Renal cortical epithelial cell (primary cell): ENCODE data around the gene AHNAK2. TPM values are rescaled to one million over a fixed set of nuclear protein-coding genes. Genes with fewer than 3 reads are reported as not detected.

Experiments used
- DNase-seq: peaks from one replicate; pipeline ENCODE4 v3.0.0-alpha.2; 2011; ENCODE audit warnings: low read depth
- total RNA-seq: library from RNA; depleted of rRNA; stranded (reverse); fragments of >200 nt; gene quantifications from 2 replicates; pipeline ENCODE4 v1.2.3, GENCODE V29; 2014

Gene AHNAK2
- total RNA-seq, 1 donor from 2014 or later, result 60.5 TPM

DNA sequence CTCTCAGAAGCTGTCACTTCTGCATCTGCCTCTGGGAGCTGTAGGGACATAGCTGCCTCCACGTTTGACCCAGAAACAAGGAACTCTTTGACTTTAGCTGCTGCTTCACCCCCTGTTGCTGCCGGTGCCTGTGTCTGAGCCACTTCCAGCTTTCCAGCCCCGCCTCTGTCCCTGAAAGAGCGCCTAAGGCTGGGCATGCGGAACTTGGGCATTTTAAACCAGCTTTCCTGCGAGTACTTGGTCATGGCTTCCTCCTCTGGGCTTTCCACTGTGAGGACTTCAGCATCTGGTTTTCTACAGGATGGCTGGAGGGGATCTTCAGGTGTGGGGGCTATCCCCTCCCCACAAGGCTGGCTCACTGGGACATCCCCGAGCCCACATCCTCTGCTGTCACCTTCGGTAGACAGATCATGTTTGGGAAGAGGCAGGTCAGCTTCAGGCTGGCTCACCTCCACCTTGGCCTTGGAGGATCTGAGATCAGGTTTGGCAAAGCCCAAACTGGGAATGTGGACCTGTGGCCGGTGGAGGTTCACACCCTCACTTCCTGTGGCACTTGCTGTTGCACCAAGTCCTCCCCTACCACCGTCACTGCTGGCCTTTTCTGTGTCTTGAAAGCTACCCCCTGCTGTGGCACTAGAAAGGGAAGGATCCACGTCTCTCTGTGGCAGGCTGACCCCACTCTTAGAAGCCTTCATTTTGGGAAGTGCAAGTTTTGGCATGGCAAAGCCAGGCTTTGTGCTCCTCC is 38.3 kb downstream of the AHNAK2 start:
- no peak for DNase-seq

DNA sequence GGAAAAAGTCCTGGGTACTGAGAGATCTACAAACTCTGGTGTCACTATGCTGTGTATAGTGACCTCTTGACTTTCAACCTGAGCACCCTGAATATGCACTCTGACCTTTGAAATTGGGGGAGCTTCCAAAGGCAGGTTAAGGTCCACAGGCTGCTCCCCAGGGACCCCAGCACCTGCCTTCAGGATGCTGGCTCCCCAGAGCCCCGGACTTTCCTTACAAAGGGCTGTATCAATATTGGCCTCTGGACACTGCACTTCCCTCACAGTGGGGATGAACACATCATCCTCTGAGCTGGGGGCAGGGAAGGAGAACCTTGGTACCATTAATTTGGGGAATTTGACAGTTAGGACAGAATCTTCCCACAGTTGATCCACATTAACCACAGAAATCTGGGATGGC is 39.2 kb downstream of the AHNAK2 start:
- DNase-seq, result no peak

DNA sequence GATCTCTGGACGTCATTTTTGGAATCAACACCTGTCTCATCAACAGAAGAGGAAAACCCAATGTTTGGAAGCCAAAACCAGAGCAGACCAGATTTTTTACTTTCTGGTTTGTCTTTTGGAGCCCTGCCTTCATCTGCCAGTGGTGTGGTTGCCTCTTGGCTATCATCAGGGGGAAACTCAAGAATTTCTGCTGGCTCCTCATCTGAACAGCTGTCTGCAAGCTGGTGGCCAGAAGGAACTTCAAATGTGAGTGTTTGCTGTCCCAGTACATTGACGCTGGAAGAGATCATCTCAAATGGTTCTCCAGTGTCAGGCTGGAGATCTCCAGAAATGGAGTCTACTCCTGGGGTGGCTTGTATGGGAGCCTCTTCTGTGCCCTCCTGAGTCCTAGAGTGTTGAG is 39.7 kb downstream of the AHNAK2 start:
- DNase-seq, result no peak

DNA sequence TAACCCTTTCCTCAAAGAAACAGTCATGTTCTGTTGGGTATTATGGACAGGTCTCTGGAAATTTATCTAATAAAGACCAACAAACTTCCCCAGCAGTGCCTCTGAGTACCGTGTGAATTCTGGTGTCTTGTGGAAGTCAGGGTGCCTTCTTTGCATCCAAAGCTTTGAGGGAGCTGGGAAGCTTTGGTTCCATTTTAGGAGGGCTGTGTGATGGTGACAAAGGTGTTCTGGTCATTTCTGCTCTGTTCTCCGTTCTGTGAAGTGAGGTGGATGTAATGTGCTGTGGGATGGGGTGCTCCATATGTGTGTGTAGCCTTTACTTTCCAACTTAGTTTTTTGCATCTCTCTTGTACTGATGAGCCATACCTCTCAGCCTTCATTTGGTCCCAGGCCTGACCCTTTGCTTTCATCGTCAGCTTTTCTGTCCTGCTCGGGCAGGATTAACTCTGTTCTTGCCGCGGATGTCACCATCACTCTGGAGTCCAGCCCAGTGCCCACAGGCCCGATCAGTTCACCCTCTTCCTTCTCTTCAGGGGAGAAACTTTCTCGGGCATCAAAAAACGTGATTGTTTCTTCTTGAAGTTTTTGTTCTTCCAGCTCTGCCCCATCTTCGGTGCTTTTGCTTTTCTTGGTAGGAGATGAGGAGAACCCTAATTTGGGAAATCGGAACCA is 40.3 kb downstream of the AHNAK2 start:
- no peak for DNase-seq

- DNase-seq, result no peak
Measured at GRCh38 chr14:104937161-104937560, 41.0 kb downstream of the AHNAK2 start.

- DNase-seq, result no peak
Measured at GRCh38 chr14:104936361-104937155, 41.6 kb downstream of the AHNAK2 start.

DNA sequence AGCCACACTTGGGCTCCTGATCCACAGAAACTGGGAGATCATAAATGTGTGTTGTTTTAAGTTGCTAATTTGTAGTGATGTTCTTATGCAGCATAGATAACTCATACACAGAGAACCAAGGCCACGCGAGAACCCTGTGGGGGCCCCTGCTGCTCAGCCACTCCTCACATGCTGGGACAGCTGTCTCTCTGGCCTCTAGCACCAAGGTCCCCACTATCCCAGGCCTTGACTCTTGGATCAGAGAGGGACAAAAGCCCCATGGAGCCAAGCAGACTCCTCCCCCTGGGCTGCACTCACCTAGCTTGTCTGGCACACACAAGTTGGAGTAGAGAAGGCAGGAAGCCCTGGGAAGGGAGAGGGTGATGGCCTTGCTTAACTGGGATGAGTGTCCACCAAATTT is 42.2 kb downstream of the AHNAK2 start:
- DNase-seq, result no peak

DNA sequence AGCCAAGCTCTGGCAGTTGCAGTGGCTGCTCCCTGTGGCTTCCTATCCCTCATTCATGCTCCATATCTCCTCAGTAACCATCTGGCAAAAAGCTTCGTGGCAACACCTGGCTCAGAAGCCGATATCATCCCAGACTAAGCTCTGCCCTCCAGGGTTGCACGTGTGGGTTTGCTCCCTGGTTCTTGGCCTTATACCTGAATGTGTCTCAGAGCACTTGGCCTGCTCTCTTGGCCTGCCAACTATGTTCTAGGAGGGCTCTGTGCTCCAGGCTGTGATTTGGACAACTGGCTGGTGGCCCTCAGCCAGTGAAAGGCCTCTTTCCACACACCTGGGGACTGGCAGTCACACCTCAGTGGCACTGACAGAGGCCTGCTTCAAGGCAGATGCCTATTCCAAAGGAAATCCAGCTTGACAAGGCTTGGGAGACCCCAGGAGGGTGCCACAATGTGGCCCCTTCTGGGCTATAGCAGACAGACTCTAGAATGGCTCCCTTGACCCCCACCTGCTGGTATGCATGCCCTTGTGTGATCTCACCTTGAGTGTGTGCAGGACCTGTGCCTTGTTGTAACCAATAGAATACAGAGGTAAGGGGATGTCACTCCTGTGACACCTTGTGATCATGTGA is 43.0 kb downstream of the AHNAK2 start:
- DNase-seq, result no peak

DNA sequence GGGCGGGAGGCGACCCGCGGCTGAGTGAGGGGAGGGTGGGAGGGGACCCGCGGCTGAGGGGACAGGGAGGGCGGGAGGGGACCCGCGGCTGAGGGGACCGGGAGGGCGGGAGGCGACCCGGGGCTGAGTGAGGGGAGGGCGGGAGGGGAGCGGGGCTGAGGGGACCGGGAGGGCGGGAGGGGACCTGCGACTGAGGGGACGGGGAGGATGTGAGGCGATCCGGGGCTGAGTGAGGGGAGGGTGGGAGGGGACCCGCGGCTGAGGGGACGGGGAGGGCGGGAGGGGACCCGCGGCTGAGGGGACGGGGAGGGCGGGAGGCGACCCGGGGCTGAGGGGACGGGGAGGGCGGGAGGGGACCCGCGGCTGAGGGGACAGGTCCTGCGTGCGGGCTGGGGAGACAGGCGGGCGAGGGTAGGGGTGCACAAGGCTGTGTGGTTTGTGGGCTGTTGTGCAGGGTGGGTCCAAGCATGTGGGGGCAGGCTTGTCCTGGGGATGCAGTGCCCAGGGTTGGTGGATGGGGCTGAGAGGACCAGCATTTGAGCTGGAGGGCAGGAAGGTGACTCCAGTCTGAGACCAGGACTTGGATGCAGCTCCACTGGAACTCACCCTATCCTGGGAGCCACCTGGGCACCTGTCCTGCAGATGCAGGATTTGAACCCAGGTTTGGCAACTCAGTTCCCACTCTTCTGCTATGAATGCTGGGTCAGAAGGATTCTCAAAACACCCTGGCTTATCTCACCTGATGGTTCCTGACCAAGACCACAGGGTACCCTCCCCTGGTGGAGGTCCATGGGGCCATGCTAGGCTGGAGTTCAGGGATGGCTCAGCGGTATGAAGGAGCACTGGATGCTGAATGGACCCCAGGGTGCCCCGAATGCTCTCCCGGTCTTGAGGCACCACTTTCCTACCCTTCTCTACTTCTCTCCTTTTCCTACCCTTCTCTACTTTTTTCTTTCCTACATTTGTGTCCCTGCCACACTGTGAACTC is 44.1 kb downstream of the AHNAK2 start:
- no peak for DNase-seq

- DNase-seq, result peak; percentile 9
Measured at GRCh38 chr14:104932676-104933631, 45.2 kb downstream of the AHNAK2 start.

- no peak for DNase-seq
Measured at GRCh38 chr14:104931771-104932675, 46.2 kb downstream of the AHNAK2 start.

DNA sequence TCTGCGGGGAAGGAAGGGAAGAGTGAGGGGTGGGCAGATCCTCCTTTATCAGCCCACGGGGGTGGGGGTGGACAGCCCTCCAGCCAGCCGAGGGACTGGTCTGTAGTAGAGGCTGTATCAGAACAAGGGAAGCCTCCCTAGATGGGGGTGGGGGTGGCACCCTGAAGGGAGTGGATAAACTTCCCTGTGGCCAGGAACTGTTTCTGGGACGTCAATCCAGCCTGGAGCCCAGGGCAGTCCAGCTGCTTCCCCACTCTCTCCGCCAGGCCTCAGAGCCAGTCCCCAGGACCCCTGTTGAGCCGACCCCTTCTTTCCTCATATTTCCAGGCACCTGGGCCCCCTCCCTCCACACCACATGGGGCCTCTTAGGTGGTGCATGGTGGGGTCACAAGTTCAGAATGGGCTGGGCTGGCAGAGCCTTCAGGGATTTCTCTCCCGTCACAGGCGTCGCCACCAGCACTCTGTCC is 46.8 kb downstream of the AHNAK2 start:
- no peak for DNase-seq

GRCh38 chr14:104930526-104931303 is 47.5 kb downstream of the AHNAK2 start:
- DNase-seq, result no peak

- DNase-seq, result no peak
Measured at GRCh38 chr14:104929268-104930230, 48.6 kb downstream of the AHNAK2 start.

DNA sequence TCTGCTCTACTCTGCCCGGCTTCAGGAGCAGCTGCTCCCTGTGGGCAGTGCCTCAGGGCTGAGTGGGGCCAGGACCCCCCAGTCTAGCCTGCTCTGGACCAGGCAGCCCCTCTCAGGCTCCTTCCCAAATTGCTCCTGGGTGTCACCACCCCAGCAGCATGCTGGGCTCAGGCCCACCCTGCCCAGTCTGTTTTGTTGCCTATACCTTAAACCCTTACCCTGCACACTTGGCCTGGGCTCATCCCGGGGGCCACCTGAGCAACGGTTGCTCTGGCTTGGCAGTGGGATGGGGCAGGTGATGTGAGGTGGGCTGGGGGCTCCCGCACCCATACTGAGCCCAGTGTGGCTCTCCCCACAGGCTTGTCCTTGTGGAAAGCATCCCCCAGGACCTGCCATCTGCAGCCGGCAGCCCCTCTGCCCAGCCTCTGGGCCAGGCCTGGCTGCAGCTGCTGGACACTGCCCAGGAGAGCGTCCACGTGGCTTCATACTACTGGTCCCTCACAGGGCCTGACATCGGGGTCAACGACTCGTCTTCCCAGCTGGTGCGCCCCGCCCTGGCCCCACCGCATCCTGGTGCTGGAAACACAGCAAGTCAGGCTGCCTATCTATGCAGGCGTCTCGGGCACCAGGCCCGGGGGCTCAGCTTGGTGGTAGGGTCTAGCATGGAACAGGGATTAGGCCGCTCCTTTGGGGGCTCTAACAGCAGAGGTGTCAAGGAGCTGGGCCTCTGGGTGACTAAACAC is 49.6 kb downstream of the AHNAK2 start:
- DNase-seq, result no peak

DNA sequence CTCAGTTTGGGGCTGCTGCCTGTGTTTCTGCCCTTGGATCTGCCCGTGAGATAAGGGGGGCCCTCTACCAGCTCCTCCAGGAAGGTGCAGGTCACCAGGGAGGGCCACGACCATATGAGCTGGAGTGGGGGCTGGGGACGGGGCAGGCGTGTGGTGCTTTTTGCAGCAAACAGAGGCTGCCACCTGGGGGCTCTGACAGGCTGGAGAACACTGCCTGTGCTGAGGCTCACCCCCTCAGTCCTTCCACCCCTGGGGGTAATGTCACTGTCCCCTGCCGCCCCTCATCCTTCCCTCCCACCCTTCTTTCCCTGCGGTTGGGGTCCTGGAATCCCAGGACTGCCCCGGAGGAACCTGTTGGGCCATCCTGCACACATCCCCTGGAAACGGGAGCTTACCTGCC is 50.3 kb downstream of the AHNAK2 start:
- no peak for DNase-seq
